Nephron progenitor cell (in vitro differentiated cells): ENCODE results near the gene UBXN1.

Source experiments
- DNase-seq: peaks from one replicate; pipeline ENCODE4 v3.0.0; 2021
- H3K27ac Mint-ChIP-seq: 2 replicates; pipeline ENCODE4 v1.8.0; 2021; ENCODE audit warnings: mild to moderate bottlenecking, moderate library complexity, mixed read lengths
- H3K27me3 Mint-ChIP-seq: 2 replicates; pipeline ENCODE4 v1.8.0; 2021; ENCODE audit warnings: mild to moderate bottlenecking, low read depth, mixed read lengths; ENCODE audit not compliant: poor library complexity
- H3K36me3 Mint-ChIP-seq: 2 replicates; pipeline ENCODE4 v1.8.0; 2021; ENCODE audit warnings: low read depth, mixed read lengths
- H3K4me1 Mint-ChIP-seq: 2 replicates; pipeline ENCODE4 v1.8.0; 2021; ENCODE audit warnings: mixed read lengths
- H3K4me3 Mint-ChIP-seq: 2 replicates; pipeline ENCODE4 v1.8.0; 2021; ENCODE audit warnings: mild to moderate bottlenecking, moderate library complexity, mixed read lengths
- H3K9me3 Mint-ChIP-seq: 2 replicates; pipeline ENCODE4 v1.8.0; 2021; ENCODE audit warnings: mild to moderate bottlenecking, moderate library complexity, mixed read lengths
- CTCF ChIP-seq: fragments of 200-600 bp; sonication (generic); IDR thresholded peaks from 2 replicates; pipeline ENCODE4 v1.5.0; 2021; ENCODE audit warnings: antibody characterized with exemption

The UBXN1 gene

GRCh38 chr11:62665599-62666258 is 13.1 kb downstream of the UBXN1 start:
- Mint-ChIP-seq H3K4me1 (peaks cover 30% of the 10 kb centered on the region), H3K27me3 (no peaks in the 10 kb centered on the region), H3K4me3 (peak overlapping the region; percentile 98), H3K27ac (peak overlapping the region; percentile 99), H3K36me3 (peaks cover 29% of the 10 kb centered on the region), H3K9me3 (no peaks in the 10 kb centered on the region)
- DNase-seq, result no peak
- no peak for TF ChIP-seq CTCF

- peak within 1 kb of the TSS; percentile 99 for H3K27ac Mint-ChIP-seq
- H3K9me3 Mint-ChIP-seq, result no peaks in the 10 kb centered on the region
- peak; percentile 97 for DNase-seq
- peak within 1 kb of the TSS; percentile 98 for H3K4me3 Mint-ChIP-seq
- H3K4me1 Mint-ChIP-seq, result peaks cover 30% of the 10 kb centered on the region
- peaks cover 29% of the 10 kb centered on the region for H3K36me3 Mint-ChIP-seq
- no peaks in the 10 kb centered on the region for H3K27me3 Mint-ChIP-seq
- TF ChIP-seq CTCF, result no peak
Measured at GRCh38 chr11:62665075-62665598, 13.7 kb downstream of the UBXN1 start, which contains the start of the genes C11orf98 and CSKMT. Gene C11orf98 (minus strand): TSS chr11:62665210. CDS start chr11:62665169, 41 bp downstream. Gene CSKMT (plus strand): TSS chr11:62665312. CDS start chr11:62665880, 568 bp downstream.

- no peaks in the 10 kb centered on the region for H3K9me3 Mint-ChIP-seq
- peak overlapping the region; percentile 98 for H3K4me3 Mint-ChIP-seq
- peak; percentile 72 for DNase-seq
- no peaks in the 10 kb centered on the region for H3K27me3 Mint-ChIP-seq
- peaks cover 28% of the 10 kb centered on the region for H3K36me3 Mint-ChIP-seq
- peaks cover 24% of the 10 kb centered on the region for H3K4me1 Mint-ChIP-seq
- H3K27ac Mint-ChIP-seq, result peak overlapping the region; percentile 99
- TF ChIP-seq CTCF, result no peak
Measured at GRCh38 chr11:62664405-62665074, 14.3 kb downstream of the UBXN1 start.

- Mint-ChIP-seq H3K36me3 (peaks cover 4% of the 10 kb centered on the region), H3K9me3 (no peaks in the 10 kb centered on the region), H3K27me3 (peaks cover 7% of the 10 kb centered on the region), H3K4me1 (peaks cover 14% of the 10 kb centered on the region), H3K4me3 (no peak overlapping the region), H3K27ac (no peak overlapping the region)
- no peak for DNase-seq
- TF ChIP-seq CTCF, result no peak
Measured at GRCh38 chr11:62656796-62657429, 22.0 kb downstream of the UBXN1 start.

GRCh38 chr11:62654297-62654696 is 24.6 kb downstream of the UBXN1 start:
- no peak for TF ChIP-seq CTCF
- peak overlapping the region; percentile 77 for H3K27ac Mint-ChIP-seq
- no peaks in the 10 kb centered on the region for H3K9me3 Mint-ChIP-seq
- H3K36me3 Mint-ChIP-seq, result peaks cover 5% of the 10 kb centered on the region
- H3K27me3 Mint-ChIP-seq, result peaks cover 7% of the 10 kb centered on the region
- H3K4me3 Mint-ChIP-seq, result peak overlapping the region; percentile 52
- peaks cover 17% of the 10 kb centered on the region for H3K4me1 Mint-ChIP-seq
- no peak for DNase-seq
